BLaER1 treated with 17β-estradiol and CSF1 and Interleukin-3, amounts not matched to agents 10 nM and 100 nM (cell line): ENCODE data around the gene MRAP.
"Not testable (repeated sequence)": the region's sequence is repeated elsewhere in the genome, so short reads cannot be mapped to it uniquely, and the experiment has no call there.

ENCODE experiments used
- H3K27ac ChIP-seq, 11 experiments: shearing (Covaris generic); formaldehyde crosslinking; 2 replicates each; pipeline ENCODE4 v1.8.1; 2022
- H3K27me3 ChIP-seq, 11 experiments: shearing (Covaris generic); formaldehyde crosslinking; 2 replicates each; pipeline ENCODE4 v1.8.1; 2022
- H3K36me3 ChIP-seq, 11 experiments: shearing (Covaris generic); formaldehyde crosslinking; 2 replicates each; pipeline ENCODE4 v1.8.1; 2022
- H3K4me1 ChIP-seq, 10 experiments: shearing (Covaris generic); formaldehyde crosslinking; 2 replicates each; pipeline ENCODE4 v1.8.1; 2022
- H3K4me2 ChIP-seq, 11 experiments: shearing (Covaris generic); formaldehyde crosslinking; 2 replicates each; pipeline ENCODE4 v1.8.1; 2022
- H3K4me3 ChIP-seq, 10 experiments: shearing (Covaris generic); formaldehyde crosslinking; 2 replicates each; pipeline ENCODE4 v1.8.1; 2022
- H3K9ac ChIP-seq, 11 experiments: shearing (Covaris generic); formaldehyde crosslinking; 2 replicates each; pipeline ENCODE4 v1.8.1; 2022
- H3K9me3 ChIP-seq, 11 experiments: shearing (Covaris generic); formaldehyde crosslinking; replicated peaks in 1 of 11; 2 replicates each; pipeline ENCODE4 v1.8.1; 2022
- H4K20me1 ChIP-seq, 11 experiments: shearing (Covaris generic); formaldehyde crosslinking; 2 replicates each; pipeline ENCODE4 v1.8.1; 2022
- Cebpa-rat ChIP-seq, 11 experiments: shearing (Covaris generic); IDR thresholded peaks; 2 replicates each; pipeline ENCODE4 v1.8.1; 2022

MRAP gene

DNA sequence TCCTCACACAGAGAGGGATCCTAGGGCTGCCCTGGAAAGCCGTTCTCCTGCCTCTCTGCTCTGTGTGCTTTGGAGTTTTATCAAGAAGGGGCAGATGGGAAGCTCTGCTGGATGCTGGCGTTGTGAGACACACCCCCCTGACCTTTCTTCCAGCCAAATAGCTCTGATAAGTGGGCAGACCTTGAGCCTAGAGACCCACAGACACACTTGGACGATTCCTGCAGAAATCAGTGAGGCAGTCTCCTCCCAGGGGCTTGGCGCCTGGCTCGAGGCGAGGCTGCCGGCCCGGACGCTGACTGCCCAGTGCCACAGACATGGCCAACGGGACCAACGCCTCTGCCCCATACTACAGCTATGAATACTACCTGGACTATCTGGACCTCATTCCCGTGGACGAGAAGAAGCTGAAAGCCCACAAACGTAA is at the start of gene MRAP:
MRAP (plus strand) TSS at position 198 of the 424 bp plus-strand sequence; CDS start at position 315, 117 bp downstream.
- TF ChIP-seq Cebpa-rat (IDR thresholded peaks at IDR 0.05) = no peak

DNA sequence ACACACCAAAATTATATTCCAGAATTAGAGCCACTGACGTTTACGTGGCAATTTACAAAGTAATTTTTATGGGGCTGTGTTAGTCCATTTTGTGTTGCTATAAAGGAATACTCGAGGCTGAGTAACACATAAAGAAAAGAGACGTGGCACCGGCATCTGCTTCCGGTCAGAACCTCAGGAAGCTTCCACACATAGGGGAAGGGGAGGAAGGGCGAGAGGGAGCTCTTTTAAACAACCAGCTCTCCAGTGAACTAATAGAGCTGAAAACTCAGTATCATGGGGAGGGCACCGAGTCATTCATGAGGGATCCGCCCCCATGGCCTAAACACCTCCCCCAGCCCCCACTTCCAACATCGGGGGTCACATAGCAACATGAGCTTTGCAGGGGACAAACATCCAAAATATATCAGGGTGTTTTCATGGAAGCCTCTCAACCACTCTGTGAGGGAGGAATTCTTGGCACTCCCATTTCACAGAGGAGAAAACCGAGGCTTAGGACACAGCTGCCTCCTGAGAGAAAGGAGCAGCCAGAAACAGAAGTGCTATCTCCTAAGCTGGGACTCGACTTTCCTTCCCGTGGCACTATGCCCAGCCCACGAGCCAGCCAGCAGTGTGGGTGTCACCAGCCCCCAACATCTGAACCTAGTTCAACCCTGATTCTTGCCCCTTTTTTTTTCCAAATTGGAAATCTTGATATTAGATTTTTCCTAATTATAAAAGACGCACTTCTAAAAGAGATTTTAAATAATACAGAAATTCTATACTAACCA is 49.0 kb upstream of the MRAP start:
- H3K27me3 ChIP-seq = no peaks in the 10 kb centered on the region
- H3K4me3 ChIP-seq = no peak overlapping the region
- no peak overlapping the region for H3K27ac ChIP-seq
- no peaks in the 10 kb centered on the region for H3K36me3 ChIP-seq
- peaks cover 10 to 23% (median 13%) of the 10 kb centered on the region in 11 experiments; a peak in 21 of 22 replicates for H3K9me3 ChIP-seq
- TF ChIP-seq Cebpa-rat (IDR thresholded peaks at IDR 0.05) = no peak
- H4K20me1 ChIP-seq = no peaks in the 10 kb centered on the region
- H3K4me1 ChIP-seq = no peaks in the 10 kb centered on the region
- H3K4me2 ChIP-seq = no peak overlapping the region
- no peak overlapping the region for H3K9ac ChIP-seq

More for the DNA sequence above, at the start of gene MRAP:
- Histone ChIP-seq H3K9me3 (no peaks in the 10 kb centered on the region), H3K9ac (no peak within 1 kb of the TSS), H3K4me3 (no peak within 1 kb of the TSS), H3K4me1 (no peaks in the 10 kb centered on the region), H3K36me3 (peaks cover 8 to 41% (median 22%) of the 10 kb centered on the region in 11 experiments; a peak in 18 of 22 replicates), H3K4me2 (no peak within 1 kb of the TSS), H3K27ac (no peak within 1 kb of the TSS), H4K20me1 (no peaks in the 10 kb centered on the region), H3K27me3 (no peaks in the 10 kb centered on the region)

DNA sequence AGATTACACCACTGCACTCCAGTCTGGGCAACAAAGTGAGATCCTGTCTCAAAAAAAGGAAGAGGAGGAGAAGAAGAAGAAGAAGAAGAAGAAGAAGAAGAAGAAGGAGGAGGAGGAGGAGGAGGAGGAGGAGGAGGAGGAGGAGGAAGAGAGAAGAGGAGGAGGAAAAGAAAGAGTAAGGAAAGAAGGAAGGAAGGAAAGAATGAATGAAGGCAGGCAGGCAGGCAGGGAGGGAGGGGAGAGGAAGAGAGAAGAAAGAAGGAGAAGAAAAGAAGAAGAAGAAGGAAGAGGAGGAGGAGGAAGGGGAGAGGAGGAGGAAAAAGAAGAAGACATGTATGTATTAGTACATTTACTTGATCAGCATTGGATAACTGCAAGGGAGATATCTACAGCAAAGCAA is 46.5 kb upstream of the MRAP start:
- Histone ChIP-seq H3K27me3 (no peaks in the 10 kb centered on the region), H3K9ac (no peak overlapping the region), H3K4me2 (no peak overlapping the region), H3K4me3 (no peak overlapping the region), H3K4me1 (no peaks in the 10 kb centered on the region), H4K20me1 (no peaks in the 10 kb centered on the region), H3K36me3 (no peaks in the 10 kb centered on the region), H3K27ac (no peak overlapping the region), H3K9me3 (peaks cover 10 to 23% (median 13%) of the 10 kb centered on the region in 11 experiments; a peak in 21 of 22 replicates)
- TF ChIP-seq Cebpa-rat (IDR thresholded peaks at IDR 0.05) = no peak

DNA sequence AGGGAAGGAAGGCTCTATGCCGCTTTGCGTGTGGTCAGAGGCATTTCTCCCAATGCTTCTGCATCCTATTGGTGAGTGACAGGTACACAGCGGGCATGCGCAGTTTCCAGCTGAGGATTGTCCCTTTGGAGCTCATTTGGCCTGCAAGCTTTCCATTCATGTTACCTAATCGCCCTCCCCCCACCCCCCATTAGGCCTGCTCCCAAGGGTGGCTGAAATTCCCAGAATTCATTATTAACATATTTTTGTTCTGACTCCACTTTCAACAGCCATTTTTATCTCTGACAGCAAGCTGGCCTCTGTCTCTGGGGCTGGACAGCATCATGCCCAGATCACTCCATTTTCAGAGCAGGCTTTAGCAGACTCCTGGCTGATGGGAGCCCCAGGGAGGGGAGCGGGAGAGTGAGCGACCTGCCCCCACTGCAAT is 45.4 kb upstream of the MRAP start:
- Histone ChIP-seq H3K4me1 (no peaks in the 10 kb centered on the region), H3K36me3 (no peaks in the 10 kb centered on the region), H4K20me1 (no peaks in the 10 kb centered on the region), H3K27ac (no peak overlapping the region), H3K4me2 (no peak overlapping the region), H3K9ac (no peak overlapping the region), H3K27me3 (no peaks in the 10 kb centered on the region), H3K4me3 (no peak overlapping the region), H3K9me3 (peaks cover 10 to 23% (median 13%) of the 10 kb centered on the region in 11 experiments; a peak in 21 of 22 replicates)
- no peak for TF ChIP-seq Cebpa-rat (IDR thresholded peaks at IDR 0.05)

DNA sequence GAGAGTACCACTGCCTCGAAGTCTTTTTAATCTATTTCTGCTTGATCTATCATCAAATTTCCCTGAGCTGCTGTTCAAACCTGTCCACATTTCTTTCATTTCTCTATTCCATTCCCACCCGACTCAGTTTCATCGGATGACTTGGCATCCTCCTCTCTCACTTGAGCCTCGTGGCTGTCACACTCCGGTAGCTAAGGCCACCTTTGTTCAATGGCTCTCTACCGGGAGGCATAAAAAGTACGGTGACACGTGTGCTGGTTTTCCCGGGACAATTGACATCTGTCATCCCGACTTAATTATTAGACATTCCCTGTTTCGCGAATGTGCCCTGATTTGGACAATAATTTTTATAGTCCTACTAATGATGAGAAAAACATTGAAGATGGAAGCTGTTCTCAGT is 42.4 kb upstream of the MRAP start:
- H3K27me3 ChIP-seq = no peaks in the 10 kb centered on the region
- no peaks in the 10 kb centered on the region for H4K20me1 ChIP-seq
- no peaks in the 10 kb centered on the region for H3K36me3 ChIP-seq
- H3K4me1 ChIP-seq = no peaks in the 10 kb centered on the region
- H3K4me2 ChIP-seq = no peak overlapping the region
- H3K27ac ChIP-seq = no peak overlapping the region
- TF ChIP-seq Cebpa-rat (IDR thresholded peaks at IDR 0.05) = no peak
- H3K4me3 ChIP-seq = no peak overlapping the region
- no peak overlapping the region; a peak in 1 of 22 replicates for H3K9ac ChIP-seq
- H3K9me3 ChIP-seq = peaks cover 1 to 6% (median 3%) of the 10 kb centered on the region in 11 experiments; a peak in 16 of 22 replicates

DNA sequence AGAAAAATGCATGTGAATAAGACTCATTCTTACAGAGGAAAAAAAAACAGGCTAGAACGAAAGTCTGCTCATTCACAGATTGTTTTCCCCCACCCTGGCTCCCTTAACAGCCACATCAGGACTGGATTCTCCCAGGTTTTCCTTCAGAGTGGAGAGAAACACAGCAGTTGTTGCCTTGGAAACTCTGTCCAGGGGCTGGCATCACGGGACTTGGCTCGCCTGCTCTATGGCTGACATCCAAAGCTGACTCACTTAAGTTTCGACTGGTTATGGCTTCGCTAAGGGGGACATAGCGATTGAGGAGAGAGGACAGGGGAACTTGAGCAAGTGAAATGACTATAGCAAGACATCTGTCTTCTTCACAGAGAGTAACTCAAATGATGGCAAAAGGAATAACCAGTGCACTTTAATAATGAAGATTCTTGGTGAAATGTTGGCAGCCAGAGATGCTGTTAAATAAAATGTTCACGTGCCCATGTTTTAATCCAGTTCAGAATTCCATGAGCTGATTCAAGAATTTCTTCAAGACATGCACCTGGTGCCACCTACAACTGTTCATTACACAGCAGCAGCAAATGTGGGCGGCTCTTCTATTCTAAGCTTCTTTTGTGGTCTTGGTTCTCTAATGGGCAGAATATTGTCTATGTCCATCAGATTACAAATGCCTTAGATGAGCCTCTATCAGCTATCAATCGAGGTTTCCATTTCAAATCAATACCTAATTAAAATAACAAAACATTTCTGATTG is 41.6 kb upstream of the MRAP start:
- H3K4me2 ChIP-seq = no peak overlapping the region
- H3K27ac ChIP-seq = no peak overlapping the region
- no peaks in the 10 kb centered on the region for H4K20me1 ChIP-seq
- no peak for TF ChIP-seq Cebpa-rat (IDR thresholded peaks at IDR 0.05)
- no peaks in the 10 kb centered on the region for H3K27me3 ChIP-seq
- H3K9me3 ChIP-seq = no peaks in the 10 kb centered on the region
- no peak overlapping the region; a peak in 2 of 22 replicates for H3K9ac ChIP-seq
- no peaks in the 10 kb centered on the region for H3K36me3 ChIP-seq
- H3K4me1 ChIP-seq = peaks cover 0 to 3% (median 0%) of the 10 kb centered on the region in 10 experiments; a peak in 3 of 20 replicates
- no peak overlapping the region for H3K4me3 ChIP-seq

DNA sequence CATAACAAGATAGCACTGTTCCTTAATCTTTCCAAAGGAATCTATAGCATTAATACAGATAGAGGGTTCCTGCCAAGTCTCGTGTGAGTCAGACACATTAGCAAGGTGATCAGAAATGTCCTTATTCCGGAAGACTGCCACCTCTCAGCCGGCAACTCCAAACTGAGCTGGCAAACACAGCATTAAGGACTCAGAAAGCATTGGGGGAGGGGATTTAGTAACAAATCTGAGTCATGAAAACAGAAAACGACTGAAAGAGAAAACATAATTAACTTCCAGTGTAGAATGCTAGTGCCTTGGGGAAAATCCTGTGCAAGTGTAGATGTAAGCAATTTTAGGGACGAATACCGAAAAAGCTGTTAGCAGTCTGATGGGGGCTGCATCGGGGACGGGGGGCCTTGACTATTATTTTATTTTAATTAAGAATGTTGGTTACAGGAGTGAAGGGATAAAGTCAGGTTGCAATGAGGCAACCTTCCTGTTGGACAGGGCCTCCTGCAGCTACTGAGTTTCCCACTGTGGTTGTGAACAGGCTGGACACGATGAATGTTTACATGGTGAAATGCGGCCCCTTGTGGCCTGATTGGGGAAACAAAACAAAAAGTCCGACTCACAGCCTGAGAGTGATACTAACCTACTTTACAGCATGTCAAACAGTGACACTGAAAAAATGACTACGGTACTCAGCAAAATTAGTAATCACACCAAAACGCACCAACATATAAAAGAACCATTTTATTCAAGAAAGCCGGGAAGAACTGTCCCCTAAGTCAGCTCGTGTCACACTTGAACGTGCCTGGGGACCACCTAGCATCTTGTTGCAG is 40.5 kb upstream of the MRAP start:
- peaks cover 0 to 10% (median 0%) of the 10 kb centered on the region in 10 experiments; a peak in 3 of 20 replicates for H3K4me1 ChIP-seq
- H3K4me3 ChIP-seq = no peak overlapping the region
- no peak overlapping the region for H3K4me2 ChIP-seq
- no peak overlapping the region for H3K27ac ChIP-seq
- H3K36me3 ChIP-seq = no peaks in the 10 kb centered on the region
- H3K9me3 ChIP-seq = no peaks in the 10 kb centered on the region
- no peak for TF ChIP-seq Cebpa-rat (IDR thresholded peaks at IDR 0.05)
- no peaks in the 10 kb centered on the region for H3K27me3 ChIP-seq
- no peak overlapping the region for H3K9ac ChIP-seq
- H4K20me1 ChIP-seq = no peaks in the 10 kb centered on the region

DNA sequence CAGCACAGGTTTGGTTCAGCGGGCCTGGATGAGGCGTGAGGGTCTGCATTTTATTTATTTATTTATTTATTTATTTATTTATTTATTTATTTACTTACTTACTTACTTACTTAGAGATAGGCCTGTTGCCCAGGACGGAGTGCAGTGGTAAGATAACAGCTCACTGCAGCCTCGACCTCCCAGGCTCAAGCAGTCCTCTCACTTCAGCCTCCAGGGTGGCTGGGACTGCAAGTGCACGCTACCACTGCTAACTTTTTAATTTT is 39.9 kb upstream of the MRAP start:
- H3K4me1 ChIP-seq, H3K27ac ChIP-seq, H3K4me2 ChIP-seq, H3K9ac ChIP-seq, H3K9me3 ChIP-seq, H3K27me3 ChIP-seq, H3K36me3 ChIP-seq, H3K4me3 ChIP-seq, H4K20me1 ChIP-seq: not testable (repeated sequence)

DNA sequence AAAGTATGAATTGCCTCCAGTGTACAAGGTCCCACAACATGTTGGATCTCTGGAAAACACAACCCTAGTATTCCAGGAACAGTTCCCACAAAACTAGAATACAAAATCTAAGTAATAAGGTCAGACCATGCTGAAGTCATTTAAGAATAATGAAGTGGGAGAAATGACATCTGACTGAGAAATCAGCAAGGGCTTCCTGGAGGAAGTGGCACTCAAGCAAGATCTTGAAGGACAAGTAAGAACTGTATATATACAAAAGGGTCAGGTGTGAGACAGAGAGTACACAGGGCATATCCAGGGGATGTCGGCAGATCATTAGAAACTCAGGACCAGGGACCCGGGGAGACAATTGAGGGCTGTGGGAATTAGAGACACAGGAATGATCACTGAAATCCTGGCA is 38.5 kb upstream of the MRAP start:
- Histone ChIP-seq H3K27ac (no peak overlapping the region), H3K4me2 (no peak overlapping the region), H3K4me3 (no peak overlapping the region), H3K4me1 (peaks cover 0 to 10% (median 0%) of the 10 kb centered on the region in 10 experiments; a peak in 3 of 20 replicates), H3K9me3 (no peaks in the 10 kb centered on the region), H3K9ac (no peak overlapping the region), H4K20me1 (no peaks in the 10 kb centered on the region), H3K36me3 (no peaks in the 10 kb centered on the region), H3K27me3 (no peaks in the 10 kb centered on the region)
- no peak for TF ChIP-seq Cebpa-rat (IDR thresholded peaks at IDR 0.05)
